HepG2 (cell line): Measurements from ENCODE around the gene HSD11B1L. TPM values are rescaled to one million over a fixed set of nuclear protein-coding genes. Genes with fewer than 3 reads are reported as not detected.

ENCODE experiments used
- ARNT ChIP-seq: fragments of 450-650 bp; IDR thresholded peaks from 2 replicates; pipeline ENCODE4 v1.6.1; 2017
- EEA1 ChIP-seq: sonication (generic); formaldehyde crosslinking; IDR thresholded peaks from 2 replicates; pipeline ENCODE4 v1.5.1; 2020; ENCODE audit warnings: mild to moderate bottlenecking, missing genetic modification reagents, borderline replicate concordance
- FOXA1 ChIP-seq, 2 experiments: fragments of 450-650 bp in 1 of 2; sonication (generic) in 1 of 2; formaldehyde crosslinking in 1 of 2; IDR thresholded peaks; 2 replicates each; pipeline versions ENCODE4 v1.4.0 to v1.6.1; 2016 to 2020; ENCODE audit warnings: missing genetic modification reagents in 1 of 2
- FOXC1 ChIP-seq: sonication (generic); formaldehyde crosslinking; IDR thresholded peaks from 2 replicates; pipeline ENCODE4 v1.8.0; 2022; ENCODE audit warnings: mild to moderate bottlenecking, missing genetic modification reagents, borderline replicate concordance
- MIER3 ChIP-seq: IDR thresholded peaks from 2 replicates; pipeline ENCODE4 v1.6.1; 2016; ENCODE audit warnings: missing compliant biosample characterization, borderline replicate concordance
- MYC ChIP-seq: sonication (generic); formaldehyde crosslinking; IDR thresholded peaks from 2 replicates; pipeline ENCODE4 v1.9.0; 2021; ENCODE audit warnings: missing genetic modification reagents, borderline replicate concordance
- PCBP1 ChIP-seq: fragments of 200-400 bp; formaldehyde crosslinking; IDR thresholded peaks from 2 replicates; pipeline ENCODE4 v1.6.1; 2017; ENCODE audit warnings: mild to moderate bottlenecking, low read depth, low read length, borderline replicate concordance
- SIN3A ChIP-seq: IDR thresholded peaks from 2 replicates; pipeline ENCODE4 v1.6.1; 2011; ENCODE audit warnings: low read depth, mild to moderate bottlenecking, control low read depth, low read length, borderline replicate concordance
- U2AF2 ChIP-seq: fragments of 200-400 bp; formaldehyde crosslinking; IDR thresholded peaks from 2 replicates; pipeline ENCODE4 v1.6.1; 2017; ENCODE audit warnings: low read depth, mild to moderate bottlenecking, low read length
- XRCC5 ChIP-seq: fragments of 200-400 bp; formaldehyde crosslinking; optimal IDR thresholded peaks from 2 replicates; pipeline ENCODE3; 2017; ENCODE audit warnings: mild to moderate bottlenecking, low read length
- ZNF24 ChIP-seq: fragments of 450-650 bp; IDR thresholded peaks from 2 replicates; pipeline ENCODE4 v1.6.1; 2017; ENCODE audit warnings: antibody characterized with exemption, mild to moderate bottlenecking
- ZNF761 ChIP-seq: sonication (generic); formaldehyde crosslinking; conservative IDR thresholded peaks from 2 replicates; pipeline ENCODE4 v1.4.0; 2020; ENCODE audit warnings: mild to moderate bottlenecking, missing genetic modification reagents
- ZNF772 ChIP-seq: sonication (generic); formaldehyde crosslinking; IDR thresholded peaks from 2 replicates; pipeline ENCODE4 v1.5.0; 2020; ENCODE audit warnings: mild to moderate bottlenecking, missing genetic modification reagents
- ZNF83 ChIP-seq: sonication (generic); formaldehyde crosslinking; IDR thresholded peaks from 2 replicates; pipeline ENCODE4 v1.4.0; 2020; ENCODE audit warnings: missing genetic modification reagents, mild to moderate bottlenecking, borderline replicate concordance
- ZNF878 ChIP-seq: sonication (generic); formaldehyde crosslinking; IDR thresholded peaks from 2 replicates; pipeline ENCODE4 v1.8.1; 2023; ENCODE audit warnings: mild to moderate bottlenecking, missing genetic modification reagents, moderate library complexity
- ZNF891 ChIP-seq: sonication (generic); formaldehyde crosslinking; IDR thresholded peaks from 2 replicates; pipeline ENCODE4 v1.5.0; 2020; ENCODE audit warnings: mild to moderate bottlenecking, missing genetic modification reagents
- polyA plus RNA-seq, 8 experiments: library from polyadenylated mRNA; depleted of rRNA in 3 of 8; stranded (reverse) in 7 of 8; unstranded in 1 of 8; fragments of >200 nt; fragmentation: Illumina TruSeq in 4 of 8; extraction: Trizol in 4 of 8; gene quantifications; 2 replicates each; pipeline versions ENCODE4 v1.2.1 to v1.2.3, GENCODE V29; 2011 to 2016; ENCODE audit warnings: low read depth in 4 of 8, missing spikeins in 1 of 8, mixed read lengths in 1 of 8; ENCODE audit not compliant: insufficient read depth in 1 of 8
- total RNA-seq, 5 experiments: library from RNA; depleted of rRNA; stranded (reverse); fragments of >200 nt; fragmentation: Illumina TruSeq; extraction: Trizol; gene quantifications; 2 replicates each; pipeline ENCODE4 v1.2.3, GENCODE V29; 2016; ENCODE audit warnings: low read depth in 1 of 5
- TF ChIP-seq, protein P1 (sequence below): sonication (generic); formaldehyde crosslinking; IDR thresholded peaks from 2 replicates; pipeline ENCODE4 v1.4.0; 2020; ENCODE audit warnings: missing genetic modification reagents, borderline replicate concordance
- TF ChIP-seq, protein P2 (sequence below): sonication (generic); formaldehyde crosslinking; IDR thresholded peaks from 2 replicates; pipeline ENCODE4 v1.8.1; 2023; ENCODE audit warnings: mild to moderate bottlenecking, moderate library complexity, missing genetic modification reagents
- TF ChIP-seq, protein P3 (sequence below): sonication (generic); formaldehyde crosslinking; conservative IDR thresholded peaks from 2 replicates; pipeline ENCODE4 v1.4.0; 2020; ENCODE audit warnings: missing genetic modification reagents
- TF ChIP-seq, protein P4 (sequence below): sonication (generic); IDR thresholded peaks from 2 replicates; pipeline ENCODE4 v1.6.1; 2016; ENCODE audit warnings: low read depth, borderline replicate concordance
- TF ChIP-seq, protein P5 (sequence below): sonication (generic); formaldehyde crosslinking; IDR thresholded peaks from 2 replicates; pipeline ENCODE4 v1.8.1; 2023; ENCODE audit warnings: mild to moderate bottlenecking, missing genetic modification reagents

HSD11B1L gene
- total and polyA plus RNA-seq, 2 of the 13 experiments (the other 11 are each of a cell fraction or from before 2014, with no cell fraction given), result 2.8 to 3.9 TPM

DNA sequence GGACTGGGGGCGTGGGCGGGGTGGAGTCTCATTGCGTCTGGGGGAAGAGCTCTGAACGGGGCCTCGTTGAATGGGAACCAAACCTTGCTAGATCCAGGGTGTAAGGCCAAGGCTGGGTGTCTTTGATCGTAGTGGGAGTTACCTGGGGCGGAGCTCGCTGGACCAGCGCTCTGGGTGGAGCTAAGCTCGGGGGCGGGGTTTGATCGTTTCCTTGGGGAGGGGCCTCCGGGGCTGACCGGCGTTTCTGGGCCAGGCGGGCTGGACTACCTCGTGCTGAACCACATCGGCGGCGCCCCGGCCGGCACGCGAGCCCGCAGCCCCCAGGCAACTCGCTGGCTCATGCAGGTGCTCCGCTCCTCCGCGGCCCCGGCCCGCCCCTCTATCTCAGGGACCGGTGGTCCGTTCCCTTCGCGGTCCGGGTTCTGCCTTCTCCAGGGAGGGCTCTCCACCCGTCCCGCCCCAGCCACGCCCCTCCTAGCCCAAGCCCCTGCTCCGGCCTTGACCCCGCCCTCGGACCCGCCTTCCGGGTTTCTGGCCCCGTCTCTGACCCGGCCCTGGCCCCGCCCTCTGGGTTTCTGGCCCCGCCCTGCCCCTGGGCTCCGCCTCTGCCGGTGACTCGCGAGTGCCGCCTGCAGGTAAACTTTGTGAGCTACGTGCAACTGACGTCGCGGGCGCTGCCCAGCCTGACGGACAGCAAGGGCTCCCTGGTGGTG is 6.0 kb downstream of the HSD11B1L start (continued):
- no peak for TF ChIP-seq EEA1
- 0 out of 2 replicates have a peak, but pooled peaks have one; percentile 56 for TF ChIP-seq ZNF761 (CRISPR knock-in tag)
- TF ChIP-seq, protein P1, sequence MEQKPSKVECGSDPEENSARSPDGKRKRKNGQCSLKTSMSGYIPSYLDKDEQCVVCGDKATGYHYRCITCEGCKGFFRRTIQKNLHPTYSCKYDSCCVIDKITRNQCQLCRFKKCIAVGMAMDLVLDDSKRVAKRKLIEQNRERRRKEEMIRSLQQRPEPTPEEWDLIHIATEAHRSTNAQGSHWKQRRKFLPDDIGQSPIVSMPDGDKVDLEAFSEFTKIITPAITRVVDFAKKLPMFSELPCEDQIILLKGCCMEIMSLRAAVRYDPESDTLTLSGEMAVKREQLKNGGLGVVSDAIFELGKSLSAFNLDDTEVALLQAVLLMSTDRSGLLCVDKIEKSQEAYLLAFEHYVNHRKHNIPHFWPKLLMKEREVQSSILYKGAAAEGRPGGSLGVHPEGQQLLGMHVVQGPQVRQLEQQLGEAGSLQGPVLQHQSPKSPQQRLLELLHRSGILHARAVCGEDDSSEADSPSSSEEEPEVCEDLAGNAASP (CRISPR knock-in tag), result 0 out of 2 replicates have a peak, but pooled peaks have one; percentile 18
- TF ChIP-seq FOXC1 (CRISPR knock-in tag), result no peak
- TF ChIP-seq ZNF24, result no peak
- TF ChIP-seq ZNF83, result no peak
- peak; percentile 67; the same call in 1 of the 2 replicates for TF ChIP-seq MIER3 (CRISPR knock-in tag)
- TF ChIP-seq ZNF878 (CRISPR knock-in tag), result no peak
- TF ChIP-seq, protein P2, sequence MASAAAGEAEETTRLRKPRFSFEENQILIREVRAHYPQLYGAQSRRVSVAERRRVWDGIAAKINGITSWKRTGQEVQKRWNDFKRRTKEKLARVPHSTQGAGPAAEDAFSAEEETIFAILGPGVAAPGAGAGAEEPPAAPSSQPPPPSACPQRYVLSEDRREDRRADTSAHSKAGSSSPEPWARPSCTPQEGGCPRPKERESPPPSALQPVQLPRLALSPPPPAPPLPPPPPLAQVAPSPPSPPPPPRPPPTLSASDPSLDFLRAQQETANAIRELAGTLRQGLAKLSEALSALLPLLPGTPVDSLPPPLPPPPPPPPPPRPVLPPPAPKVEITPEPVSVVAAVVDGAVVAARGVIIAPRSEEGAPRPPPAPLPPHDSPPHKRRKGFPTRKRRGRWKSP (CRISPR knock-in tag), result no peak
- peak; percentile 40; the same call in 1 of the 2 replicates for TF ChIP-seq SIN3A
- TF ChIP-seq, protein P3, sequence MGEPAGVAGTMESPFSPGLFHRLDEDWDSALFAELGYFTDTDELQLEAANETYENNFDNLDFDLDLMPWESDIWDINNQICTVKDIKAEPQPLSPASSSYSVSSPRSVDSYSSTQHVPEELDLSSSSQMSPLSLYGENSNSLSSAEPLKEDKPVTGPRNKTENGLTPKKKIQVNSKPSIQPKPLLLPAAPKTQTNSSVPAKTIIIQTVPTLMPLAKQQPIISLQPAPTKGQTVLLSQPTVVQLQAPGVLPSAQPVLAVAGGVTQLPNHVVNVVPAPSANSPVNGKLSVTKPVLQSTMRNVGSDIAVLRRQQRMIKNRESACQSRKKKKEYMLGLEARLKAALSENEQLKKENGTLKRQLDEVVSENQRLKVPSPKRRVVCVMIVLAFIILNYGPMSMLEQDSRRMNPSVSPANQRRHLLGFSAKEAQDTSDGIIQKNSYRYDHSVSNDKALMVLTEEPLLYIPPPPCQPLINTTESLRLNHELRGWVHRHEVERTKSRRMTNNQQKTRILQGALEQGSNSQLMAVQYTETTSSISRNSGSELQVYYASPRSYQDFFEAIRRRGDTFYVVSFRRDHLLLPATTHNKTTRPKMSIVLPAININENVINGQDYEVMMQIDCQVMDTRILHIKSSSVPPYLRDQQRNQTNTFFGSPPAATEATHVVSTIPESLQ (CRISPR knock-in tag), result no peak
- 0 out of 2 replicates have a peak, but pooled peaks have one; percentile 43 for TF ChIP-seq PCBP1
- TF ChIP-seq, protein P4, sequence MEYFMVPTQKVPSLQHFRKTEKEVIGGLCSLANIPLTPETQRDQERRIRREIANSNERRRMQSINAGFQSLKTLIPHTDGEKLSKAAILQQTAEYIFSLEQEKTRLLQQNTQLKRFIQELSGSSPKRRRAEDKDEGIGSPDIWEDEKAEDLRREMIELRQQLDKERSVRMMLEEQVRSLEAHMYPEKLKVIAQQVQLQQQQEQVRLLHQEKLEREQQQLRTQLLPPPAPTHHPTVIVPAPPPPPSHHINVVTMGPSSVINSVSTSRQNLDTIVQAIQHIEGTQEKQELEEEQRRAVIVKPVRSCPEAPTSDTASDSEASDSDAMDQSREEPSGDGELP, result 0 out of 2 replicates have a peak, but pooled peaks have one; percentile 4
- TF ChIP-seq, protein P5, sequence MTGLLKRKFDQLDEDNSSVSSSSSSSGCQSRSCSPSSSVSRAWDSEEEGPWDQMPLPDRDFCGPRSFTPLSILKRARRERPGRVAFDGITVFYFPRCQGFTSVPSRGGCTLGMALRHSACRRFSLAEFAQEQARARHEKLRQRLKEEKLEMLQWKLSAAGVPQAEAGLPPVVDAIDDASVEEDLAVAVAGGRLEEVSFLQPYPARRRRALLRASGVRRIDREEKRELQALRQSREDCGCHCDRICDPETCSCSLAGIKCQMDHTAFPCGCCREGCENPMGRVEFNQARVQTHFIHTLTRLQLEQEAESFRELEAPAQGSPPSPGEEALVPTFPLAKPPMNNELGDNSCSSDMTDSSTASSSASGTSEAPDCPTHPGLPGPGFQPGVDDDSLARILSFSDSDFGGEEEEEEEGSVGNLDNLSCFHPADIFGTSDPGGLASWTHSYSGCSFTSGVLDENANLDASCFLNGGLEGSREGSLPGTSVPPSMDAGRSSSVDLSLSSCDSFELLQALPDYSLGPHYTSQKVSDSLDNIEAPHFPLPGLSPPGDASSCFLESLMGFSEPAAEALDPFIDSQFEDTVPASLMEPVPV, result peak; percentile 19; the same call in 1 of the 2 replicates
- no peak for TF ChIP-seq ARNT
- TF ChIP-seq ZNF891 (CRISPR knock-in tag), result 0 out of 2 replicates have a peak, but pooled peaks have one; percentile 61
- peak; percentile 75 for TF ChIP-seq XRCC5
- TF ChIP-seq U2AF2, result no peak
- 0 out of 2 replicates have a peak, but pooled peaks have one; percentile 48 for TF ChIP-seq ZNF772
- TF ChIP-seq FOXA1 (IDR thresholded peaks at IDR 0.05), result no peak
- peak; percentile 3; the same call in 1 of the 2 replicates for TF ChIP-seq FOXA1 (CRISPR knock-in tag; IDR thresholded peaks at IDR 0.05)
- peak; percentile 37; the same call in 1 of the 2 replicates for TF ChIP-seq MYC
